ENCODE measurements around the gene SLX9.

DNA sequence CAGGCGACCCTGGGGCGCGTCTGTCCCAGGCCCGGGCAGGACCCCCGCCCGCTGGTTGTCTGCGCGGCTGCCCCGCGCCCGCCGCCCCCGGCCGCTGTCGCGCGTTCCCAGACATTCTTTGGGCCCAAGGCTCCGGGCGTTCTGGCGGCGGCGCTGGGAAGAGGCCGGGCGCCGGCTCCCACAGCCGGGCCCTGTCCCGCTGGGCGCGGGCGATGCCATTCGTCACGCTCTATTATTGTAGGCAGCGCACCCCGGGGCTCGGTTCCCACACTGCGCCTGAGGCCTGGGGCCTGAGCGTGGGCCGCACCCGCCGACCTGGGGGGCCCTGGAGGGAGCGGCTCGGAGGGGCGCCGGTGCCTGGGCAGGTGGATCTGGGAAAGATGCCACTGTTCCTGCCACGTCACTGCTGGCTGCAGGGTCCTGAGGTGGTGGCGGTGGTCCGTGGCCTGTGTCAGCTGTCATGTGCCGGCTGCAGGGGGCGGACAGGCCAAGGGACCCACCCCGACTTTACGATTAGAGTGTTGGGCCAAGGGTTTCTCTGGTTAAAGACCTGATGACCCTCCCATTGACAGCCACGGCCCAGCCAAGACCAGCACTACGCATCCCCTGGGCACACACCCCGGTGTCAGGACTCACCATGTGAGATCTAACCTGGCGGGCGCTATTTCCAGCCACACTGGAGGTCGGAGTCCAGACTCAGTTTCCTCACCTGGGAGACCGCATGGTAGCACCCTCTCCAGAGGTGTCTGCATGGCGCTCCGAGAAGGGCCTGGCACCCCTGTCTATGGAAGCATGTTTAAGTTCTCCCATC, 79.5 kb downstream of the SLX9 start:
- TF ChIP-seq, protein P1, sequence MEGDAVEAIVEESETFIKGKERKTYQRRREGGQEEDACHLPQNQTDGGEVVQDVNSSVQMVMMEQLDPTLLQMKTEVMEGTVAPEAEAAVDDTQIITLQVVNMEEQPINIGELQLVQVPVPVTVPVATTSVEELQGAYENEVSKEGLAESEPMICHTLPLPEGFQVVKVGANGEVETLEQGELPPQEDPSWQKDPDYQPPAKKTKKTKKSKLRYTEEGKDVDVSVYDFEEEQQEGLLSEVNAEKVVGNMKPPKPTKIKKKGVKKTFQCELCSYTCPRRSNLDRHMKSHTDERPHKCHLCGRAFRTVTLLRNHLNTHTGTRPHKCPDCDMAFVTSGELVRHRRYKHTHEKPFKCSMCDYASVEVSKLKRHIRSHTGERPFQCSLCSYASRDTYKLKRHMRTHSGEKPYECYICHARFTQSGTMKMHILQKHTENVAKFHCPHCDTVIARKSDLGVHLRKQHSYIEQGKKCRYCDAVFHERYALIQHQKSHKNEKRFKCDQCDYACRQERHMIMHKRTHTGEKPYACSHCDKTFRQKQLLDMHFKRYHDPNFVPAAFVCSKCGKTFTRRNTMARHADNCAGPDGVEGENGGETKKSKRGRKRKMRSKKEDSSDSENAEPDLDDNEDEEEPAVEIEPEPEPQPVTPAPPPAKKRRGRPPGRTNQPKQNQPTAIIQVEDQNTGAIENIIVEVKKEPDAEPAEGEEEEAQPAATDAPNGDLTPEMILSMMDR (IDR thresholded peaks at IDR 0.05), result no peak
- TF ChIP-seq POLR2A (IDR thresholded peaks at IDR 0.05) (no peak), POLR2AphosphoS5 (IDR thresholded peaks at IDR 0.05) (no peak)

Measured in breast epithelium (tissue), 3 donors.